Measurements from ENCODE around the gene TCF4. TPM values are rescaled to one million over a fixed set of nuclear protein-coding genes. Genes with fewer than 3 reads are reported as not detected.

TCF4 gene
- polyA plus RNA-seq, 1 donor (not counting 4 experiments of a cell fraction or from before 2014, with no cell fraction given) = 9.7 TPM

GRCh38 chr18:55306359-55307024, 281.5 kb downstream of the TCF4 start:
- Histone ChIP-seq H3K79me2 (ENCODE audit: control insufficient read depth, insufficient read depth, low read length) (no peaks in the 10 kb centered on the region), H3K27me3 (ENCODE audit: control insufficient read depth, extremely low read depth, insufficient read depth, low read length) (no peaks in the 10 kb centered on the region), H3K9me1 (ENCODE audit: control insufficient read depth, extremely low read depth, insufficient read depth, low read length) (no peaks in the 10 kb centered on the region), H3K4me3 (ENCODE audit: control insufficient read depth in 2 of 3, extremely low read depth in 1 of 3, insufficient read depth in 2 of 3, low read depth in 1 of 3, low read length in 3 of 3) (no peak overlapping the region), H3K9ac (ENCODE audit: control insufficient read depth, extremely low read depth, insufficient read depth, low read length) (no peak overlapping the region), H3K4me1 (ENCODE audit: control insufficient read depth, extremely low read depth, insufficient read depth, low read length) (no peaks in the 10 kb centered on the region), H3K9me3 (ENCODE audit: control insufficient read depth, low read depth, low read length) (no peaks in the 10 kb centered on the region), H3K27ac (ENCODE audit: control insufficient read depth, insufficient read depth, low read length) (no peak overlapping the region), H3K36me3 (ENCODE audit: control insufficient read depth in 2 of 2, extremely low read depth in 1 of 2, insufficient read depth in 2 of 2, low read length in 2 of 2) (no peaks in the 10 kb centered on the region), H2AFZ (ENCODE audit: control insufficient read depth, low read length) (no peak overlapping the region), H4K20me1 (ENCODE audit: control insufficient read depth, extremely low read depth, insufficient read depth, low read length) (no peaks in the 10 kb centered on the region), H3K4me2 (ENCODE audit: control insufficient read depth, extremely low read depth, insufficient read depth, low read depth, low read length) (no peak overlapping the region)
- no peak for DNase-seq (ENCODE audit: low read depth, low spot score)
- TF ChIP-seq CTCF (optimal IDR thresholded peaks at IDR 0.05 in 1 of 3, IDR thresholded peaks at IDR 0.05 in 1 of 3, conservative IDR thresholded peaks at IDR 0.05 in 1 of 3; ENCODE audit: extremely low read depth in 1 of 3, insufficient read depth in 2 of 3, low read length in 3 of 3) (no peak), EZH2 (IDR thresholded peaks at IDR 0.05; ENCODE audit: low read length) (no peak)
- dilution Hi-C loops (cut with MboI; ENCODE audit: extremely low pct_ligation_motif_present, low sequenced_read_pairs) = no loop called here
- FAIRE-seq = no peak

- TF ChIP-seq CTCF (optimal IDR thresholded peaks at IDR 0.05 in 1 of 3, IDR thresholded peaks at IDR 0.05 in 1 of 3, conservative IDR thresholded peaks at IDR 0.05 in 1 of 3; ENCODE audit: extremely low read depth in 1 of 3, insufficient read depth in 2 of 3, low read length in 3 of 3) (no peak), EZH2 (IDR thresholded peaks at IDR 0.05; ENCODE audit: low read length) (no peak)
- no peaks in the 10 kb centered on the region for H4K20me1 ChIP-seq (ENCODE audit: control insufficient read depth, extremely low read depth, insufficient read depth, low read length)
- H3K4me1 ChIP-seq (ENCODE audit: control insufficient read depth, extremely low read depth, insufficient read depth, low read length) = no peaks in the 10 kb centered on the region
- no peaks in the 10 kb centered on the region for H3K79me2 ChIP-seq (ENCODE audit: control insufficient read depth, insufficient read depth, low read length)
- H3K9ac ChIP-seq (ENCODE audit: control insufficient read depth, extremely low read depth, insufficient read depth, low read length) = no peak overlapping the region
- no peaks in the 10 kb centered on the region for H3K9me1 ChIP-seq (ENCODE audit: control insufficient read depth, extremely low read depth, insufficient read depth, low read length)
- H3K4me2 ChIP-seq (ENCODE audit: control insufficient read depth, extremely low read depth, insufficient read depth, low read depth, low read length) = no peak overlapping the region
- no peak for DNase-seq (ENCODE audit: low read depth, low spot score)
- dilution Hi-C loops (cut with MboI; ENCODE audit: extremely low pct_ligation_motif_present, low sequenced_read_pairs) = no loop called here
- no peaks in the 10 kb centered on the region for H3K36me3 ChIP-seq (ENCODE audit: control insufficient read depth in 2 of 2, extremely low read depth in 1 of 2, insufficient read depth in 2 of 2, low read length in 2 of 2)
- H3K27me3 ChIP-seq (ENCODE audit: control insufficient read depth, extremely low read depth, insufficient read depth, low read length) = no peaks in the 10 kb centered on the region
- no peak overlapping the region for H3K27ac ChIP-seq (ENCODE audit: control insufficient read depth, insufficient read depth, low read length)
- FAIRE-seq = no peak
- H3K4me3 ChIP-seq (ENCODE audit: control insufficient read depth in 2 of 3, extremely low read depth in 1 of 3, insufficient read depth in 2 of 3, low read depth in 1 of 3, low read length in 3 of 3) = no peak overlapping the region
- no peak overlapping the region for H2AFZ ChIP-seq (ENCODE audit: control insufficient read depth, low read length)
- H3K9me3 ChIP-seq (ENCODE audit: control insufficient read depth, low read depth, low read length) = no peaks in the 10 kb centered on the region
Measured at GRCh38 chr18:55302167-55302833, 285.7 kb downstream of the TCF4 start.

All from keratinocyte (primary cell).